ENCODE results near the gene PGAP3.

PGAP3 gene

DNA sequence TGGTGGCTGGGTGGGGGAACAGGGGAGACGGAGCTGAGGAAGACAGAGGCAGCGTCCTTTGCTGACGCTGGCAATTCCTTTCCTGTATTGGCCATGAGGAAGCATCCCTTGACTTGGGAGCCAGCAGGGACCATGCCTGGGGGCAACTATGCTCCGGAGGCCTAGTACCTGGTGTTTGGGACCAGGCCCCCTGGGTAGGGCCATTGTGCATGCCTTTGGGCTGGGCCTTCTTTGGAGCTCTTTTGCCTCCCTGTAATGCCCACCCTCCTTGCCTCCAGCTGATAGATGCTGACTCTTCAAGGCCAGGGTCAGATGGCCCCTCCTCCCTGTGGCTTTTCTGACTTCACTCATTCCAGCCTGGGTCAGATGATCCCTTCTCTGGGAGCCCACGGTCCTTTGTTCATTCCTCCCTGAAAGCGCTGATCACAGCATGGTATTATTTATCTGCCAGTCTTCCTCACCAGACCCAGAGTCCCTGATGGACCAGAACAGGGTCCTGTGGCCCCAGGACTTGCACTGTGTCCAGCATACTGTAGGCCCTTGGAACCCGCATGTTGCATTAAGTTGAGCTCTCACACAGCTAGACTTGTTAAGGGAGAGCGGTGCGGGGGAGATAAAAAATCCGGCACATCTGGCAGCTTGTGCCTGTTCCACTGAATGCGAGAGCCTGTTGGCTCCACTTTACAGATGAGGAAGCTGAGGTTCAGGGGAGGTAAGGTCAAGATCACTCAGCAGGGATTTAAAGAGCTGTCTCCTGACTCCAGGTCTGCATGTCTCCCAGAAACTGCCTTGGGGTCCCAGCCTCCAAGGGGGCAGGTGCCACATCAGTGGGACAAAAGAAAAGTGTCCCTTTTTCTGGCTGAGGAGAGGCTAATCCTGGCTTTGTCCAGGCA is 48.0 kb downstream of the PGAP3 start:
- TF ChIP-seq, protein P1, sequence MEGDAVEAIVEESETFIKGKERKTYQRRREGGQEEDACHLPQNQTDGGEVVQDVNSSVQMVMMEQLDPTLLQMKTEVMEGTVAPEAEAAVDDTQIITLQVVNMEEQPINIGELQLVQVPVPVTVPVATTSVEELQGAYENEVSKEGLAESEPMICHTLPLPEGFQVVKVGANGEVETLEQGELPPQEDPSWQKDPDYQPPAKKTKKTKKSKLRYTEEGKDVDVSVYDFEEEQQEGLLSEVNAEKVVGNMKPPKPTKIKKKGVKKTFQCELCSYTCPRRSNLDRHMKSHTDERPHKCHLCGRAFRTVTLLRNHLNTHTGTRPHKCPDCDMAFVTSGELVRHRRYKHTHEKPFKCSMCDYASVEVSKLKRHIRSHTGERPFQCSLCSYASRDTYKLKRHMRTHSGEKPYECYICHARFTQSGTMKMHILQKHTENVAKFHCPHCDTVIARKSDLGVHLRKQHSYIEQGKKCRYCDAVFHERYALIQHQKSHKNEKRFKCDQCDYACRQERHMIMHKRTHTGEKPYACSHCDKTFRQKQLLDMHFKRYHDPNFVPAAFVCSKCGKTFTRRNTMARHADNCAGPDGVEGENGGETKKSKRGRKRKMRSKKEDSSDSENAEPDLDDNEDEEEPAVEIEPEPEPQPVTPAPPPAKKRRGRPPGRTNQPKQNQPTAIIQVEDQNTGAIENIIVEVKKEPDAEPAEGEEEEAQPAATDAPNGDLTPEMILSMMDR (IDR thresholded peaks at IDR 0.05; ENCODE audit: low read length, missing control alignments): no peak
- no peak overlapping the region for H3K4me3 ChIP-seq (replicated peaks; ENCODE audit: low read depth, low read length)
- DNase-seq (ENCODE audit: low read depth): no peak

DNA sequence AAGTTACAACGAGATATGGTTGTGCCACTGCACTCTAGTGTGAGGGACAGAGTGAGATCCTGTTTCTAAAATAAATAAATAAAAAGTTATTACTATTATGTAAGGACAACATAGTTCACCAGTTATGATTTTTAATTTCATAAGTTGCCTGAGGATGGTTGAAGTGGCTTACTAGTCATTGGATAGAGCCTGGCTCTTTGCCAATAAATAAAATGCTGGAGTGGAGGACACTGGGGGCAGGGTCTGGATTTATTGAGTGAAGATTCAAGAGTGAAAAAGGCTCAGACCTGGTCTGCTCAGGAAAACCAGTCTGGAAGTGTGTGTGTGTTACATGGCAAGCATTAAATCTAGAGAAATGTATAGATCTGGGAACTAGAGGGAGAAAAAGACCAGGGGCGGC is 48.8 kb downstream of the PGAP3 start:
- no peak for DNase-seq (ENCODE audit: low read depth)
- TF ChIP-seq, protein P1 (IDR thresholded peaks at IDR 0.05; ENCODE audit: low read length, missing control alignments): no peak
- H3K4me3 ChIP-seq (replicated peaks; ENCODE audit: low read depth, low read length): no peak overlapping the region

DNA sequence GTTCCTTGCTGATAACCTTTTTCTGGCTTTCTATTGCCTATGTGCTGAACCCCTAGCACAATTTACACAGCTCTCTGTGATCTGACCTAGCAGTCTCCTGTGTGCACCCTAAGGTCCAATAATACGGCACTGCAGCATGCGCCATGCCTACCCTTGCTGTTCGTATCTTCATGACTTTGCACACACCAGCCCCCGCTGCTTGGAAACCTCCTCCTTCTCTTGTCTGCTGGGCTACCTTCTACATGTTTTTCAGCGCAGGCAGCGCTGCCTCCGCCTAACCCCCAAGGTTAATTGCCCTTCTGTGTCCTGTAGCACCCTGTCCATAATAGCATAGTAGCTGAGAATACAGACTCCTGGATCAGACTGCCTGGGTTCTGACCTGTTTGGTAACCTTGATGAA is 49.5 kb downstream of the PGAP3 start:
- H3K4me3 ChIP-seq (replicated peaks; ENCODE audit: low read depth, low read length): peak overlapping the region; percentile 97
- DNase-seq (ENCODE audit: low read depth): no peak
- TF ChIP-seq, protein P1 (IDR thresholded peaks at IDR 0.05; ENCODE audit: low read length, missing control alignments): no peak

DNA sequence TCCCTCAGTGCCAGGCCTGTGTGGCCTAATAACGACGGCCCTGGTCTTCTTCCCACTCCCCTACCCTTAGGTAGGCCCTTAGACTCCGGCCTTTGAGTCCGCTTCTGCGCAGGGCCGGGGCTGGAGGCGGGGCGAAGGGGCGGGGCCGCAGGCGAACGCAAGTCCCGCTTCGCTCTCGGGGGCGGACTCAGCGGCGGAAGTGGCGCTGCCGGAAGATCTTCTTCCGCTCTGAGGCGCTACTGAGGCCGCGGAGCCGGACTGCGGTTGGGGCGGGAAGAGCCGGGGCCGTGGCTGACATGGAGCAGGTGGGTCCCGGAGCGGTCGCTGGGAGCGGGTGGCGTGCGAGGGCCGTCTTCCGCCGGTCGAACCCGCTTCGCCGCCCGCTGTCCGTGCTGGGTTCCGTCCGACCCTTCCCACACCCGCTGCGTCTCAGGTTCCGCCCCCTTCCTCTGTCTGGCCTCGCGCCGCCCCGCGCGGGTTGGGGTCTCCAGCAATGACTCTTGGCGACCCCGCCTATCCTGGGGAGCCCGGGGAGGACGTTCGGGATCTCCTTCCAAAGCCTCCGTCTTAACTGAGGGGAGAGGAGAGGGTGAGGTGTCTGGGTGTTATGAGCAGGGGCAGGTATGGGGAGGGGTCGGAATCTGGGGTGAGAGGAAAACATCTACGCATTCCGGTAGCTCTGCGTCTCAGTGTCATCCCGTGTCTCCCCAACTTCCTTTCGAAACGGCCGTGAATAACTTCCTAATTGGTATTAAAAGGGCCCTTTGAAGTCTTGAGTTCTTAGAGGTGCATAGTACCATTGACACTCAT is 50.7 kb downstream of the PGAP3 start, which contains the start of gene STARD3:
Gene STARD3 (plus strand): TSS at position 218 of the 810 bp plus-strand sequence. CDS start 16,388 bp downstream, outside the sequence.
- peak within 1 kb of the TSS; percentile 97 for H3K4me3 ChIP-seq (replicated peaks; ENCODE audit: low read depth, low read length)

DNA sequence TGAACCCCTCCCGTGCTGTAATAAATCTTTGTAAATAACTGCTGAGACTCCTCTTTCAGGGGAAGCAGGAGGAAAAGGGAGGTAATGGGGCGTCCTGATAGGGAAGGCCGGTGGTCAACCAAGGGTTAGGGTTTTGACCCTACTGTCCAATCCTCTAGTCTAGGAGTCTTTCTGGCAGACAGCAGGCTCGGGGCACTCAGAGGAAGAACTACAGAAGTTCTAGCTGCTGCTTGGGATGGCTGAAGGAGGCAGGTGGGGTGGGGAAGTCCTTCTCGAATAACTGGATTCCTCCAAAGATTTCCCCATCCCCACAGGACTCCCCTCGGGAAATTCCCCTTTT is 51.3 kb downstream of the PGAP3 start:
- TF ChIP-seq, protein P1 (IDR thresholded peaks at IDR 0.05; ENCODE audit: low read length, missing control alignments): no peak
- peak overlapping the region; percentile 97 for H3K4me3 ChIP-seq (replicated peaks; ENCODE audit: low read depth, low read length)
- DNase-seq (ENCODE audit: low read depth): no peak

More for the DNA sequence above, 50.7 kb downstream of the PGAP3 start, which contains the start of gene STARD3:
- DNase-seq (ENCODE audit: low read depth): peak; percentile 88
- TF ChIP-seq, protein P1 (IDR thresholded peaks at IDR 0.05; ENCODE audit: low read length, missing control alignments): no peak

DNA sequence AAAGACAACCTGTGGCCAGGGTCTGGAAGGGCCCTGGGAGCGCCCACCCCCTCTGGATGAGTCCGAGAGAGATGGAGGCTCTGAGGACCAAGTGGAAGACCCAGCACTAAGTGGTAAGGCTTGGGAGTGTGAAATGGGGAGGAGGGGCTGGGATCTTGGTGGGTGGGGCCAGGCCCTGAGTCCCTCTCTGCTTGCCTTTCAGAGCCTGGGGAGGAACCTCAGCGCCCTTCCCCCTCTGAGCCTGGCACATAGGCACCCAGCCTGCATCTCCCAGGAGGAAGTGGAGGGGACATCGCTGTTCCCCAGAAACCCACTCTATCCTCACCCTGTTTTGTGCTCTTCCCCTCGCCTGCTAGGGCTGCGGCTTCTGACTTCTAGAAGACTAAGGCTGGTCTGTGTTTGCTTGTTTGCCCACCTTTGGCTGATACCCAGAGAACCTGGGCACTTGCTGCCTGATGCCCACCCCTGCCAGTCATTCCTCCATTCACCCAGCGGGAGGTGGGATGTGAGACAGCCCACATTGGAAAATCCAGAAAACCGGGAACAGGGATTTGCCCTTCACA is 52.2 kb downstream of the PGAP3 start:
- TF ChIP-seq, protein P1 (IDR thresholded peaks at IDR 0.05; ENCODE audit: low read length, missing control alignments): no peak
- H3K4me3 ChIP-seq (replicated peaks; ENCODE audit: low read depth, low read length): no peak overlapping the region
- DNase-seq (ENCODE audit: low read depth): no peak

Data from fibroblast of pulmonary artery (primary cell).